Ascending aorta (tissue), 2 donors: ENCODE results near the gene QPRT. TPM values are rescaled to one million over a fixed set of nuclear protein-coding genes. Genes with fewer than 3 reads are reported as not detected.
A peak's percentile ranks its signal among the peaks of the same experiment; 100 is the strongest.
"Not testable (repeated sequence)": the region's sequence is repeated elsewhere in the genome, so short reads cannot be mapped to it uniquely, and the experiment has no call there.

Experiments
- DNase-seq, 2 donors: peaks; one replicate each; pipeline ENCODE4 v3.0.0-alpha.2; 2019; ENCODE audit warnings: low spot score in 2 of 2
- H3K27ac ChIP-seq, 2 donors: fragments of 200-600 bp; sonication (generic); one replicate each; pipeline ENCODE4 v1.5.1; 2016 to 2017; ENCODE audit warnings: mild to moderate bottlenecking in 1 of 2
- H3K27me3 ChIP-seq: fragments of 200-600 bp; sonication (generic); one replicate; pipeline ENCODE4 v1.5.1; 2017
- H3K36me3 ChIP-seq, 2 donors: fragments of 200-600 bp; sonication (generic); one replicate each; pipeline ENCODE4 v1.5.1; 2016
- H3K4me1 ChIP-seq, 2 donors: fragments of 200-600 bp; sonication (generic); one replicate each; pipeline ENCODE4 v1.5.1; 2016 to 2017; ENCODE audit warnings: mild to moderate bottlenecking in 1 of 2
- H3K4me3 ChIP-seq, 2 donors: fragments of 200-600 bp; sonication (generic); one replicate each; pipeline ENCODE4 v1.5.1; 2016 to 2017; ENCODE audit warnings: mild to moderate bottlenecking in 1 of 2
- H3K9me3 ChIP-seq, 2 donors: fragments of 200-600 bp; sonication (generic); one replicate each; pipeline ENCODE4 v1.5.1; 2016
- CTCF ChIP-seq, 3 experiments: fragments of 200-600 bp in 2 of 3; fragments of 450-650 bp in 1 of 3; sonication (generic) in 2 of 3; IDR thresholded peaks; one replicate each; pipeline ENCODE4 v1.5.1; 2016 to 2019; ENCODE audit warnings: antibody characterized with exemption in 3 of 3, mild to moderate bottlenecking in 1 of 3, moderate library complexity in 1 of 3
- intact Hi-C: fragments of 100-400 bp; cut with DNase I; formaldehyde crosslinking; loops from one replicate; pipeline ENCODE4 v1.15.1; 2023
- total RNA-seq: library from RNA; depleted of rRNA; stranded (reverse); fragments of >200 nt; gene quantifications from one replicate; pipeline ENCODE4 v1.1.0, GENCODE V29; 2016

Gene QPRT
- total RNA-seq, 1 donor from 2014 or later, result 5.7 TPM

GRCh38 chr16:29729116-29729521 is 50.1 kb downstream of the QPRT start:
- intact Hi-C loops, result no loop called here
- DNase-seq, result no peak
- no peaks in the 10 kb centered on the region for H3K9me3 ChIP-seq
- peak in 2 of 3 experiments; percentile 18 to 46 for TF ChIP-seq CTCF (IDR thresholded peaks at IDR 0.05)
- no peak overlapping the region for H3K4me3 ChIP-seq
- H3K27ac ChIP-seq, result no peak overlapping the region
- no peaks in the 10 kb centered on the region for H3K27me3 ChIP-seq
- no peaks in the 10 kb centered on the region for H3K4me1 ChIP-seq
- H3K36me3 ChIP-seq, result no peaks in the 10 kb centered on the region

GRCh38 chr16:29730649-29731048 is 51.7 kb downstream of the QPRT start:
- DNase-seq, result no peak
- TF ChIP-seq CTCF (IDR thresholded peaks at IDR 0.05), result no peak
- H3K27ac ChIP-seq, result no peak overlapping the region
- no peaks in the 10 kb centered on the region for H3K4me1 ChIP-seq
- H3K27me3 ChIP-seq, result no peaks in the 10 kb centered on the region
- H3K36me3 ChIP-seq, result no peaks in the 10 kb centered on the region
- intact Hi-C loops, result no loop called here
- no peaks in the 10 kb centered on the region for H3K9me3 ChIP-seq
- no peak overlapping the region for H3K4me3 ChIP-seq

- H3K9me3 ChIP-seq, H3K36me3 ChIP-seq, H3K4me3 ChIP-seq, H3K27me3 ChIP-seq, H3K4me1 ChIP-seq, H3K27ac ChIP-seq, DNase-seq, intact Hi-C loops: not testable (repeated sequence)
Measured at GRCh38 chr16:29731768-29732601, 53.0 kb downstream of the QPRT start.

GRCh38 chr16:29734786-29735185 is 55.8 kb downstream of the QPRT start:
- H3K36me3 ChIP-seq, result no peaks in the 10 kb centered on the region
- H3K27me3 ChIP-seq, result no peaks in the 10 kb centered on the region
- TF ChIP-seq CTCF (IDR thresholded peaks at IDR 0.05), result no peak
- DNase-seq, result no peak
- H3K9me3 ChIP-seq, result no peaks in the 10 kb centered on the region
- no peak overlapping the region for H3K4me3 ChIP-seq
- intact Hi-C loops, result no loop called here
- no peak overlapping the region for H3K27ac ChIP-seq
- no peaks in the 10 kb centered on the region for H3K4me1 ChIP-seq

GRCh38 chr16:29736112-29736511 is 57.1 kb downstream of the QPRT start:
- intact Hi-C loops, result no loop called here
- TF ChIP-seq CTCF (IDR thresholded peaks at IDR 0.05), result no peak

GRCh38 chr16:29736764-29737163 is 57.8 kb downstream of the QPRT start:
- no peak for TF ChIP-seq CTCF (IDR thresholded peaks at IDR 0.05)
- H3K36me3 ChIP-seq, result no peaks in the 10 kb centered on the region
- intact Hi-C loops, result no loop called here
- DNase-seq, result no peak
- H3K27me3 ChIP-seq, result no peaks in the 10 kb centered on the region
- no peak overlapping the region for H3K27ac ChIP-seq
- no peak overlapping the region for H3K4me3 ChIP-seq
- no peaks in the 10 kb centered on the region for H3K4me1 ChIP-seq
- H3K9me3 ChIP-seq, result no peaks in the 10 kb centered on the region

More at GRCh38 chr16:29736112-29736511, 57.1 kb downstream of the QPRT start:
- Histone ChIP-seq H3K36me3 (no peaks in the 10 kb centered on the region), H3K27ac (no peak overlapping the region), H3K4me3 (no peak overlapping the region), H3K4me1 (no peaks in the 10 kb centered on the region), H3K9me3 (no peaks in the 10 kb centered on the region), H3K27me3 (no peaks in the 10 kb centered on the region)
- no peak for DNase-seq
